Gastrocnemius medialis (tissue), 4 donors: ENCODE data around the gene COL20A1. TPM values are rescaled to one million over a fixed set of nuclear protein-coding genes. Genes with fewer than 3 reads are reported as not detected.
"Not testable (repeated sequence)": the region's sequence is repeated elsewhere in the genome, so short reads cannot be mapped to it uniquely, and the experiment has no call there.

Experiments used
- ATAC-seq, 2 donors: fragments of 150-250 bp; one replicate each; pipeline ENCODE4 v1.9.1; 2016
- DNase-seq, 2 donors: peaks; one replicate each; pipeline ENCODE4 v3.0.0-alpha.2; 2019
- H3K27ac ChIP-seq, 4 donors: fragments of 200-600 bp; sonication (generic); 1 replicate in 1 of 4; 2 replicates in 3 of 4; pipeline ENCODE4 v1.5.1; 2016 to 2018; ENCODE audit warnings: mild to moderate bottlenecking in 2 of 4, moderate library complexity in 1 of 4
- H3K27me3 ChIP-seq, 3 donors: fragments of 200-600 bp; sonication (generic) in 2 of 3; 1 replicate in 1 of 3; 2 replicates in 2 of 3; pipeline versions ENCODE4 v1.5.1 to v1.6.0; 2016 to 2019; ENCODE audit warnings: mild to moderate bottlenecking in 1 of 3, moderate library complexity in 1 of 3
- H3K36me3 ChIP-seq, 2 donors: fragments of 200-600 bp; sonication (generic) in 1 of 2; one replicate each; pipeline ENCODE4 v1.5.1; 2017 to 2018
- H3K4me1 ChIP-seq, 2 donors: fragments of 200-600 bp; sonication (generic) in 1 of 2; one replicate each; pipeline ENCODE4 v1.5.1; 2016 to 2017; ENCODE audit warnings: mild to moderate bottlenecking in 2 of 2
- H3K4me3 ChIP-seq, 4 donors: fragments of 200-600 bp; sonication (generic) in 3 of 4; 1 replicate in 1 of 4; 2 replicates in 3 of 4; pipeline ENCODE4 v1.5.1; 2016 to 2019; ENCODE audit warnings: mild to moderate bottlenecking in 2 of 4
- H3K9me3 ChIP-seq, 3 donors: fragments of 200-600 bp; sonication (generic) in 2 of 3; 1 replicate in 1 of 3; 2 replicates in 2 of 3; pipeline ENCODE4 v1.5.1; 2016 to 2019
- CTCF ChIP-seq, 5 experiments: fragments of 450-650 bp in 3 of 5; fragments of 200-600 bp in 2 of 5; sonication (generic) in 2 of 5; IDR thresholded peaks in 4 of 5; conservative IDR thresholded peaks in 1 of 5; 1 replicate in 4 of 5; 2 replicates in 1 of 5; pipeline ENCODE4 v1.5.1; 2016 to 2019; ENCODE audit warnings: antibody characterized with exemption in 5 of 5, mild to moderate bottlenecking in 3 of 5, moderate library complexity in 3 of 5
- POLR2A ChIP-seq, 2 donors: fragments of 450-650 bp; IDR thresholded peaks; one replicate each; pipeline ENCODE4 v1.6.1; 2017; ENCODE audit warnings: antibody characterized with exemption in 2 of 2, mild to moderate bottlenecking in 2 of 2, moderate library complexity in 2 of 2
- in situ Hi-C, 4 donors: fragments of 200-750 bp; cut with MboI; loops; one replicate each; pipeline versions ENCODE4 v1.15.0 to v1.8.0; 2017; ENCODE audit warnings: low sequenced_read_pairs in 4 of 4
- intact Hi-C: fragments of 100-400 bp; cut with DNase I; formaldehyde crosslinking; loops from one replicate; pipeline ENCODE4 v1.15.1; 2023; ENCODE audit warnings: low total_unique reads
- total RNA-seq, 4 donors: library from RNA; depleted of rRNA; stranded (reverse); fragments of >200 nt; gene quantifications; one replicate each; pipeline versions ENCODE4 v1.1.0 to v1.2.3, GENCODE V29; 2016

COL20A1 gene
- total RNA-seq, 4 donors from 2014 or later: 0.23 TPM; not detected in 3

GRCh38 chr20:63298731-63299312 is 5.8 kb downstream of the COL20A1 start:
- ATAC-seq (no peak), DNase-seq (no peak)
- in situ Hi-C loops: no loop called here
- intact Hi-C loops: no loop called here
- TF ChIP-seq POLR2A (IDR thresholded peaks at IDR 0.05): no peak
- no peak for TF ChIP-seq CTCF (IDR thresholded peaks at IDR 0.05 in 4 of 5, conservative IDR thresholded peaks at IDR 0.05 in 1 of 5)
- H3K36me3 ChIP-seq: no peaks in the 10 kb centered on the region
- H3K27ac ChIP-seq: no peak overlapping the region
- peaks cover 43 to 72% (median 47%) of the 10 kb centered on the region in 3 donors for H3K27me3 ChIP-seq
- no peaks in the 10 kb centered on the region for H3K4me1 ChIP-seq
- H3K9me3 ChIP-seq: no peaks in the 10 kb centered on the region
- no peak overlapping the region for H3K4me3 ChIP-seq

- intact Hi-C loops: no loop called here
Measured at GRCh38 chr20:63301671-63302070, 8.7 kb downstream of the COL20A1 start.

GRCh38 chr20:63303095-63303666 is 10.2 kb downstream of the COL20A1 start:
- H3K27ac ChIP-seq: no peak overlapping the region
- intact Hi-C loops: no loop called here
- DNase-seq: no peak
- in situ Hi-C loops: no loop called here
- TF ChIP-seq POLR2A (IDR thresholded peaks at IDR 0.05): no peak
- TF ChIP-seq CTCF (IDR thresholded peaks at IDR 0.05 in 4 of 5, conservative IDR thresholded peaks at IDR 0.05 in 1 of 5): no peak
- no peak for ATAC-seq
- no peak overlapping the region for H3K4me3 ChIP-seq
- H3K4me1 ChIP-seq: no peaks in the 10 kb centered on the region
- no peaks in the 10 kb centered on the region for H3K9me3 ChIP-seq
- peaks cover 35 to 63% (median 40%) of the 10 kb centered on the region in 3 donors for H3K27me3 ChIP-seq
- H3K36me3 ChIP-seq: no peaks in the 10 kb centered on the region

More at GRCh38 chr20:63301671-63302070, 8.7 kb downstream of the COL20A1 start:
- Histone ChIP-seq H3K9me3 (no peaks in the 10 kb centered on the region), H3K36me3 (no peaks in the 10 kb centered on the region), H3K4me1 (no peaks in the 10 kb centered on the region), H3K27ac (no peak overlapping the region), H3K4me3 (no peak overlapping the region), H3K27me3 (peaks cover 34 to 66% (median 40%) of the 10 kb centered on the region in 3 donors)
- no peak for DNase-seq
- in situ Hi-C loops: no loop called here
- TF ChIP-seq CTCF (IDR thresholded peaks at IDR 0.05 in 4 of 5, conservative IDR thresholded peaks at IDR 0.05 in 1 of 5) (no peak), POLR2A (IDR thresholded peaks at IDR 0.05) (no peak)
- no peak for ATAC-seq

- no peak for TF ChIP-seq CTCF (IDR thresholded peaks at IDR 0.05 in 4 of 5, conservative IDR thresholded peaks at IDR 0.05 in 1 of 5)
- no peak for TF ChIP-seq POLR2A (IDR thresholded peaks at IDR 0.05)
- Histone ChIP-seq H3K9me3 (no peaks in the 10 kb centered on the region), H3K27me3 (peaks cover 41 to 59% (median 48%) of the 10 kb centered on the region in 3 donors), H3K4me3 (no peak overlapping the region), H3K4me1 (no peaks in the 10 kb centered on the region), H3K27ac (no peak overlapping the region), H3K36me3 (no peaks in the 10 kb centered on the region)
- in situ Hi-C loops (no loop called here), intact Hi-C loops (no loop called here)
- no peak for DNase-seq
- no peak for ATAC-seq
Measured at GRCh38 chr20:63305393-63305792, 12.4 kb downstream of the COL20A1 start.

GRCh38 chr20:63305933-63306672 is 13.1 kb downstream of the COL20A1 start:
- intact Hi-C loops, in situ Hi-C loops, DNase-seq, H3K36me3 ChIP-seq, H3K27ac ChIP-seq, H3K9me3 ChIP-seq, H3K4me1 ChIP-seq, H3K4me3 ChIP-seq, ATAC-seq: not testable (repeated sequence)
- H3K27me3 ChIP-seq: peaks cover 37 to 52% (median 48%) of the 10 kb centered on the region in 3 donors
